VCaP (cell line): ENCODE data around the gene PRKCA.

ENCODE experiments used
- H3K27ac ChIP-seq: fragments of 450-650 bp; 2 replicates; pipeline ENCODE4 v1.5.1; 2017
- CTCF ChIP-seq: fragments of 450-650 bp; conservative IDR thresholded peaks from 2 replicates; pipeline ENCODE4 v1.5.1; 2017; ENCODE audit warnings: mild to moderate bottlenecking, moderate library complexity

Gene PRKCA

GRCh38 chr17:66414561-66415175 lies 112.3 kb downstream of the PRKCA start:
- no peak for TF ChIP-seq CTCF
- peak overlapping the region; percentile 41 for H3K27ac ChIP-seq

GRCh38 chr17:66415366-66416206 lies 113.2 kb downstream of the PRKCA start:
- TF ChIP-seq CTCF = no peak
- H3K27ac ChIP-seq = peak overlapping the region; percentile 41

GRCh38 chr17:66416207-66416940 lies 114.0 kb downstream of the PRKCA start:
- no peak for TF ChIP-seq CTCF
- H3K27ac ChIP-seq = no peak overlapping the region; the same call in 1 of the 2 replicates

- no peak overlapping the region for H3K27ac ChIP-seq
- TF ChIP-seq CTCF = no peak
Measured at GRCh38 chr17:66417300-66417719, 114.9 kb downstream of the PRKCA start.

GRCh38 chr17:66420961-66421371 lies 118.6 kb downstream of the PRKCA start:
- TF ChIP-seq CTCF = no peak
- no peak overlapping the region for H3K27ac ChIP-seq

- no peak overlapping the region for H3K27ac ChIP-seq
- no peak for TF ChIP-seq CTCF
Measured at GRCh38 chr17:66422186-66422585, 119.8 kb downstream of the PRKCA start.
